NCI-H82 treated with DMSO at 0.1 percent for 48 hours (cell line): ENCODE data around the gene CCNY.
"Not testable (repeated sequence)": the region's sequence is repeated elsewhere in the genome, so short reads cannot be mapped to it uniquely, and the experiment has no call there.

Source experiments
- DNase-seq: peaks from one replicate; lab custom pipeline; 2025; ENCODE audit not compliant: unreplicated experiment; lab: John Stamatoyannopoulos, UW

Gene CCNY

DNA sequence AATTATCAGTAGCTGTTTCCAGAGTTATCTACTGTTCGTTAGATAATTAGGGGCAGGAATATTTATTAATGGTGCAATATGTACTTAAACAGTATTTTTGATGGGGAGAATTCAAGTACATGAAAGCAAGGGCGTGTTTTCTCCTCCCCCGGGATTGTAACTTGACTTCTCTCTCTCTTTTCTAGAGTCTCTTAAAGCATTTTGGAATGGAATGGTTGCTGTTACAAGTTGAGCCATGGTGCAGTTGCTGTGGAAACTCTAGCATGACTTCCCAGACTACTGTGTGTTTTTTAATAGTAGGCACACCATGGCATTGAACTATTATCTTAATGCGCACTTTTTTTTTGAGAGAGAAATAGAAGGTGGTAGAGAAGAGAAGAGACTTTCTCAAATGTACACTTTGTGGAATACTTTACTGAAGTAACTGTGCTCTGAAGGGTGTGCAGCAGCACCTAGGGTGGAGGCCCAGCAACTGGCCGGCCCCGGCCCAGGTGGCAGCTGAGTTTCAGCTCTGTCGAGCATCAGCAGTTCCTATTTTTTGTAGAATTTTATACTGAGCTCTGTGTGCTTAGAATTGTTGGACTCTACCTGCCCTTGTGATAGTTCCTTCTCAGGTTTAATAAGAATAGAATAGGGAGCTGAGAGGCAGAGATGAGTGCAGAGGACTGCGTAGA is 64.4 kb downstream of the CCNY start:
- no peak for DNase-seq

DNA sequence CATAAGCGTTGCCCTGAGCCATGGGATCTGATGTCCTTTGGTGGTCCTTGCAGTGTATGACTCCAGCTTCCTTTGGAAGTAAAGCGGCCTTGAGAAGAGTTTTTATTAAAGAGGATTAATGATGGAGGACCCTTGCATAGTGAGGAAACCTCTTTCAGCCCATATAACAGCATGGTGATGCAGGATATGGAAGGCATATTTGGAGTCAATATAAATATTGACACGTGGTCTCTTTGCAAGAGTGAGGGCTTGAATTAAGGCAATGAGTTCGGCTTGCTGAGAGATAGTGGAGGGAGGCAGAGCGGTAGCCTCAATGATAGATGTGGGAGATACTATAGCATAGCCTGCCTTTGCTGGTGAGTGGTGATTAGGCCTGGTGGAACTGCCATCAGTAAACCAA is 67.2 kb downstream of the CCNY start:
- not testable (repeated sequence) for DNase-seq

DNA sequence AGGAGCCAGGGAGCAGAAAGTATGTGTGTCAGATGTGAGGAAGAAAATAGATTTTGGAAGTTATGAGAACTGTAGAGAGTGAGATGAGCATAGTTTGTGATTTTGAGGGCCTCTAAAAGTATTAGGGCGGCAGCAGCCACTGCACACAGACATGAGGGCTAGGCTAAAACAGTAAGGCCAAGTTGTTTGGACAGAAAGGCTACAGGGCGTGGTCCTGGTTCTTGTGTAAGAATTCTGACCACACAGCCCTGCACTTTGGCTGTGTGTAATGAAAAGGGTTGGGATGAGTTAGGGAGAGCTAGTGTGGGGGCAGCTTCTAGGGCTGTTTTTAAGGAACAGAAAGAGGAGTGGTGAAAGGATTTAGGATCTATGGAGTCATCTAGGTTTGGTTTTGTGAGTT is 67.8 kb downstream of the CCNY start:
- DNase-seq: not testable (repeated sequence)

DNA sequence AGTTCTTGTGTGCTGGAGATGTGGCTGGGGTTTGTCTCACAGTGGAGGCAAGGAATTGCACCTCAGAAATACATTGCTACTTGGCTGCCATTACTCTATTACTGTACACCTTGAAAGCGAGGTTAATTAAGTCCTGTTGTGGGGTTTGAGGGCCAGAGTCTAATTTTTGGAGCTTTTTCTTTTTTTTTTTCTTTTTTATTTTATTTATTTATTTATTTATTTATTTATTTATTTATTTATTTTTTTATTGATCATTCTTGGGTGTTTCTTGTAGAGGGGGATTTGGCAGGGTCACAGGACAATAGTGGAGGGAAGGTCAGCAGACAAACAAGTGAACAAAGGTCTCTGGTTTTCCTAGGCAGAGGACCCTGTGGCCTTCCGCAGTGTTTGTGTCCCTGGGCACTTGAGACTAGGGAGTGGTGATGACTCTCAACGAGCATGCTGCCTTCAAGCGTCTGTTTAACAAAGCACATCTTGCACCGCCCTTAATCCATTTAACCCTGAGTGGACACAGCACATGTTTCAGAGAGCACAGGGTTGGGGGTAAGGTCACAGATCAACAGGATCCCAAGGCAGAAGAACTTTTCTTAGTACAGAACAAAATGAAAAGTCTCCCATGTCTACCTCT is 69.8 kb downstream of the CCNY start:
- DNase-seq: not testable (repeated sequence)

DNA sequence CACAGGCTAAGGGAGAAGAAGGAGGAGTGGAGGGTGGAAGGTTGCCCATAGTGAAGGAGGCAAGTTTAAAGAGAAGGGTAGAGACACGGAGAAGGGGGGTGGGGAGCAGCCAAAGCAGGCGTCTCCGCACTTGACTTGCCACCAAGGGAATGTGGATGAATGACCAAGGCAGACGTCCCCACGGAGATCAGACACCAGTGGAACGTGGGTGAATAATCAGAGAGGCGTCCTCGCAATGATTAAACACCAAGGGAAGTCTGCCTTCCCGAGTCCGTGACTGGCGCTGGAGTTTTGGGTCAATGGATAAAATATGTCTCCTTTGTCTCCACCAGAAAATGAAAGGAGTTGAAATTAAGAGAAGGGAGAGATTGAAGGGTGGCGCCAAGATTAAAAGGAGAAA is 71.4 kb downstream of the CCNY start:
- DNase-seq: not testable (repeated sequence)

DNA sequence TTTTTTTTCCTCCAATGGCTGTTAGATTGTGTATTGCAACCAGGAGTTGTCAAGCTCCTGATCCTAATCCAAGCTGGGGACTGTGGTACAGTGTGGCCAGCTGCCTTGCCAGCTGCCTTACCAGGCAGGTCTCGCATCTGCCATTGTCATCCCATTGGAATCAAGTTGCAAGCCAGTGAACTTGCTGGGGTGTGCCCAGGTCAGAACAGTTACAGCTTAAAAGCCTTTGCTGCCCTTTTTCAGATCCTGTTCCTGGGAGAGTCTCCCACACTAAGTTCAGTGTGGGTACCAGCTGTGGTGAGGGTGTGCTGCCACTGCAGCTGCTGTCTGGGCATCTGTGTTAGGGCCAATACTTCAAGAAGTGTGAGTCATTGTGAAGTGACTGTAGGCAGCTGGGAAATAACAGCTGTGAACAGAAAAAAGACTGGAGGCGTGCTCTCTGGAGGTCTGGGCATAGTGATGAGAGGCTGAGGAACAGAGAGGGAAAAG is 72.8 kb downstream of the CCNY start:
- peak; percentile 15 for DNase-seq

DNA sequence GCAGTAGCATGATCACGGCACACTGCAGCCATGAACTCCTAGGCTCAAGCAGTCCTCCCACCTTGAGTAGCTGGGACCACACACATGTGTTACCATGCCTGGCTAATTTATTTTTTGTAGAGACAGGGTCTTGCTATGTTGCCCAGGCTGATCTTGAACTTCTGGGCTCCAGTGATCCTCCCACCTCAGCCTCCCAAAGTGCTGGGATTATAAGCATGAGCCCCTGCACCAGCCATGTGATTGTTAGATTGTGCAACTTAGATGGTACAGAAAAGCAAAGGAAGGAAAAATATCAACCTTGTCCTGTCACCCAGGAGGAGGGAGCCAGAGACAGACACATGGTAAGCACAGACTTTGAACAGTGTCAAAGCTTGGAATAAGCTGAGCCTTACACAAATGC is 73.5 kb downstream of the CCNY start:
- no peak for DNase-seq

DNA sequence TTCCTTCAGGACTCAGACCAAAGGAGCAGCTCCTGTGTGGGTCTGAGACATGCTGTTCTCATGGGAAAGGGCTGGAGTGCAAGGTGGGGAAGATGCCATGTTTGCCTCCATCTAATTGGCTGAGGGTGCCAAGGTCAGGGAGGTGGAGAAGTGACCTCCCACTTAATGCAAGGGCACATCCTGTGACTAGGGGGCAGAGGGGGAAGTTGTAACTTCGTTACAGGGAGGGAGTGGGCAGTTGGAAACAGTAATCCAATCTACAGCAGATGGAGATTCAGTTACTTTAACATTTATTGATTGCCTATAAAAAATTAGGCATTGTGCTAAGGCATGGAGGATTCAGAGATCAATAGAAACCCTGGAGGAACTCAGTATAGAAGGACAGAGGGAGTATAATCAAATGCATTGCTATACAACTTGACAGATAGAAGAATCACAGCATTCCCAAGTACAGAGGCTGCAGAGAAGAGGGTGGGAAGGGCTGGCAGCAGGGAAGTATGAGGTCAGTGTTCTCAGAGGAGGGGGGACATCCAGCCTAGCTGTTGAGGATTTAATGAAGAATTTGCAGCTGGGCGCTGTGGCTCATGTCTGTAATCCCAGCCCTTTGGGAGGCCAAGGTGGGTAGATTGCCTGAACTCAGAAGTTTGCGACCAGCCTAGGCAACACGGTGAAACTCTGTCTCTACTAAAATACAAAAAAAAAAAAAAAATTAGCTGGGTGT is 75.9 kb downstream of the CCNY start:
- DNase-seq: peak; percentile 38

DNA sequence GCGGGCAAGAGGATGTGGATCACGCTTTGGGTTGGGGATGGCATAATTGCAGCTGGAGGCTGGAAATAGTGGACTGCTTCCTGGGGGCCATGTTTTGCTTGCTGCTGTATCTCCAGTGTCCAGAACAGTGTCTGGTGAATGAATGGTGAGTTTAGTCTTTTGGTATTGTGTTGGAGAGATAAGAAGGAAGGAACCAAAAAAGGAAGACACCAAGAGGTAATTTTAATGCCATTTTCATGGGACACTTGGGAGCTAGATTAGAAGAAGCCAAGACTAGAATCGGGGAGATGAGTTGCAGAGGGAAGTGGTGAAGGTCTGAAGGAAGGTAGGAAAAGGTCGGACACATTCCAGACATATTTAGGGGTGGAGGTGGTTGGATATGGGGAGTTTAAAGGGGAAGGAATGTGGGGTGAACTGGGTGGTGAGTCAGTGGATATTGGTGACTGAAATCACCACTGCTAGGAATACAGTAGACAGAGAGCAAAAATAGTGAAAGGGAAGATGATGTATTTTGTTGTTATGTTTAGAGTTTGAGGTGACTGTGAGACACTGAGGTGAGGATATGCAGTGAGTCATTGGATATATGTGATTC is 76.7 kb downstream of the CCNY start:
- DNase-seq: no peak

DNA sequence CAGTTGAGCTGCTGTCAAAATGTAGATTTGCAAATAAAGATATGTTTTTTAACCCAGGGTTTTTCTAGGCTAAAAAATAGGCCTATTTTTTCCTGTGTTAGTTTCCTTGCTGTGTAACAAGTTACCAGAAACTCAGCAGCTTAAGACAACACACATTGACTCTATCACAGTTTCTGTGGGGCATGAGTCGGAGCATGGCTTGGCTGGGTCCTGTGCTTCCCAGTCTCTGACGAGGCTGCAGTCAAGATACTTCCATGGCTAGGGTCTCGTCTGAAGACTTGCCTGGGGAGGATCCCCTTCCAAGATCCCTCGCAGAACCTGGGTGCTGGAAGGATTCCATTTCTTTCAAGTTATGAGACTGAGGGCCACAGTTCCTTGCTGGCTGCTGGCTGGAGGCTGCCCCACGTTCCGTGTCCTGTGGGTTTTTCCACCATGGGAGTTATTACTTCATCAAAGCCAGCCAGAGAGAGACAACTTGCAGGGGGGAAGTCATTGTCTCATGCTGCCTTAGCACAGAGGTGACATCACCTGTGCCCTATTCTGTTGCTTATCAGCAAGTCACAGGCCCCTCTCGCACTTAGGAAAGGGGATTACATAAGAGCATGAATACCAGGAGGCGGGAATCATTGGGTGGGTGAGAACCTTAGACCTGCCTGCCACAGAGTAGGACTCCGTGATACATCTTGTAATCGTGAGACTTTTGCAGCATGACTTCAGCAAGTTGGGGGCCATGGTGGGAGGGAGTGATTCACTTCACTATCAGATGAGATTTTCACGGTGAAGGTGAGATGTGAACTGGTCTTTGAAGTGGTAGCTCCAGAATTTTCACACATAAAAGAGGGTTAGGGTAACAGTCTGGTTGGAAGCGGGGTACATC is 77.9 kb downstream of the CCNY start:
- no peak for DNase-seq

DNA sequence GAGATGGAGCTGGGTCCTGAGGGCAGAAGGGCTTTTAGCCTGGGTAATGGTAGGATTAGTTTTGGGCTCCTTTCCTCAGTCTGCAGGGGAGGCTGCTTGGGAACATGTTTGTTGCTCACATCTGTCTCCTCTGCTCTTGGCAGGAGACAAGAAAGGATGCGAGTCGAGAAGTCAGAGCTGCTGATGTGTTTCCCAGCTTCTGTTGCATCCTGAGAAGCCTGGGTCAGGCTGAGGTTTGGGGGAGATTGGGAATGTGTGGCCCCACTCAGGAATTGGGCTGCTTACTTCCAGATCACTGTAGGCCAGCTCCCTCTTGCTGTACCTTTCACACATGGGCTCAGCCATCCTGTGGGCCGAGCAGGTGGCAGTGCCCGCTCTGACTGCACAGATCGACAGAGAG is 79.2 kb downstream of the CCNY start:
- no peak for DNase-seq

DNA sequence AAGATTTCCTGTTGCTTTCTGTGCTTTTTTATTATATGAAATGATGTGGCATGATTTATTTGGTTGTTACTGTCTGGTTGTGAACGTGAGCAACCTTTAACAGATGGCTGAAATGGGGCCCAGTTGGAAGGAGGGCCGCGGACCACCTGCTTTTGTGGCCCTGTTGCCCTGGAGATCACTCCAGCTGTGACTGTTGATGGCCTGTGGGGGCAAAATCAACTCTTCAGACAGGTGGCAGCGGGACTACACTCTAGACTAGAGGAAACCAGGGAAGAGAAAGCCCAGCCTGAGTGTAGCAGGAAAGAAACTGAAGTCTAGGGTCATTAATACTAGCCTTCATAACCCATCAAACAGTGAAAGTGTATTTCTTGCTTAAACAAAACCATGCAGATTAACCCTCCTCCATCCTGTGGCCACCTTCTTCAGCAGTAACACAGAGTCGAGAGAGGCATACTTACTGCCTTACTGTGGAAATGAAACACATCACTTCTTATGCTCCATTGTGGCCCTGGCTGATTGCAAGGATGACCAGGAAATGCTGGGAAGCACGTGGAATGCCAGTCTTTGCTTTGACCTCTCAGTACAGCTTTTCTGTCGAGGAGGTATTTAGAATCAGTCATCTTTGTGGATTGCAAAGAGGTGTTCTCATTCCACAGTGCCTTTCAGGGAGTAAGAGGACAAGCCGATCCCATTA is 80.5 kb downstream of the CCNY start:
- peak; percentile 37 for DNase-seq

DNA sequence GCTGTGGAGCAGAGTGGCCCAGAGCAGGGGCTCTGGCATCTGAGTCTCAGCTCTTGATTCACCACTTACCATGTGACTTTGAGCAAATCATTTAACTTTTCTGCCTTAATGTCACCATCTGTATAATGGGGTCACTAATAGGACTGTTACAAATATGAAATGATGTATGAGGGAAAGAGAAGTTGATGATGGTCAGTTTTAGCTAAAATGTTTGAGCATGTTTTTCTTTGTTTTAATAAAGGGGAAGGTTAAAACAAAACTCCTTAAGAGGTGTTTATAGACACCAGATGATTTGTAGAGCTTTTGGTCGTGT is 81.0 kb downstream of the CCNY start:
- no peak for DNase-seq

DNA sequence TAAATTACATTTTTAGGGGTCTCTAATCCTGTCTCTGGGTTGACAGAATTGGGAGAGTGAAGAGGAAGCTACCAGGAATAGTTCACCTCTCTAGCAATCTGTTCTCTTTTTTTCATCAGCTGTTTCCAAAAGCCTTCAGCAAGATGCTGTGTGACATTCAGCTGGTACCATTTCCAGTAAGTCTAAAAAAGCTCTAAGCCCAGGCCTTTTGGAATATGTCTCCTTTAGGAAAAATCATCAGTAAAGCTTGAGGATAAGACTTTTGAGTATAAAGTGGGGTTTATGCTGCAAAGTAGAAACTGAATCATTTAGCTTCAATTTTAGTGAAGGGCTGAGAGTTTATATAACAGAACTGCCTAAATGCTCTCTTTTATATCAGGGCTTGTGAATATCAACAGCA is 81.5 kb downstream of the CCNY start:
- DNase-seq: no peak

DNA sequence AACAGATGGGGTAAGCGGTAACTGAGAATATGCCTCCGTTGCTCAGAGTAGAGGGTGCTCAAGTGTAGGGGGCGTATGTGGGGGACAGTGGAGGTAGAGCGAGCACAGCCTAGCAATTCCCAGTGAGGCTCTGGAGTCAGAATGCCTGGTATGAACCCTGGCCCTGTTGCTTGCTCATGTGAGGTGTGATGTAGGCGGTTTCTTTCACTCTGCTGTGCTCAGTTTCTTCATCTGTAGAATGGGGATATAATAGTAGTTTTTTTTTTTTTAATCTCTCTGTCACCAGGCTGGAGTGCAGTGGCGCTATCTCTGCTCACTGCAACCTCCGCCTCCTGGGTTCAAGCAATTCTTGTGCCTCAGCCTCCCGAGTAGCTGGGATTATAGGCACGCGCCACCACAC is 82.3 kb downstream of the CCNY start:
- not testable (repeated sequence) for DNase-seq

DNA sequence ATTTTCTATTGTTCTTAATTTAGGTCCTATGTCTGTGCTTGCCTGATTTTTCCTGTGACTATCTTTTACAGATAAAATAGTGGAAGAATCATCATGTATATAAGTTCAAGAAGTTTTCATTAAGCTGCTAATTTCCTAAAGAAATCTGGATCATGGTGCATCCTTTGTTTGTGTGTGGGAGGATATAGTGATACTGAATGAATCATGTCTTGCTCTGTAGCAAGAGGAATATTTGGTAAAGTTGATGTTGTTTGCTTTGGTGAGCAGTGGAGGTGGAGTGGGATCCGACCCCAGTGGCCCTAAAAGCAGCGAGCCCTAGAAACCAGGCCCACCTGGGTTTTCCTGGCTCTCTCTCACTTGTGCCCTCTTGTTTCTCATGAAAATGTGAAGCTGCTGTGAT is 83.7 kb downstream of the CCNY start:
- DNase-seq: no peak

DNA sequence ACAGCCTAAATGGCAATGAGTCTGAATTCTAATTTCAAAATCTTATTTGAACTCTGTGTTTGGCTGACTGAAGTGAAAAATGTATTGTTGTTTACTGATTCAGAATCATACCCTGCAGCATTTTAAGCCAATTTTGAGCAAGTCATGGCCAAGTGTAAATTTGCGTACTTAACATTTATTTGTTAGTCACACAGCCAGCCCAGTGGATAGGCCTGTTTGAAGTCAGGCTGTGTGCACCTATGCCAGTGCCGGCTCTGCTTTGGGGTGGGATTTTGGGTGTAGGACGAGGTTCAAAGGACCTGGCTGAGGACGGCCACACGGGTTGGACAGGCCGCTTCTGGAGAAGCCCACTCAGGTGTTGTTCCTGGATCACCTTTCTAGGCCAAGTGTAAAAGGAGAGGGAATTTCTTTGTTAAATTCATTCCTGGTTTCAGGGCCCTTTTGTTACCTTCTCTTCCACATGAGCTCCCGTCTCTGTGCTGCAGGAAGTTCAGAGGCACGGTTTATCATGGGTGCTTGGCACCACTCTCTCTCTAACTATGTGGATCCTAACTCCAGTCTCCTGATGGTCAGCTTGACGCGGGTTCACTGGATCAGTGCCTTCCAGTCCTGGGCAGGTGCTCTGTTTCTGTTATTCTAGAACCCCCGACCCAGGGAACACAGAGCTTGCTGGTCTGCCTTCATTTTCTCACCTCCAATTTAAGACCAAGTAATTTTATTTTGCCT is 84.7 kb downstream of the CCNY start:
- DNase-seq: no peak

DNA sequence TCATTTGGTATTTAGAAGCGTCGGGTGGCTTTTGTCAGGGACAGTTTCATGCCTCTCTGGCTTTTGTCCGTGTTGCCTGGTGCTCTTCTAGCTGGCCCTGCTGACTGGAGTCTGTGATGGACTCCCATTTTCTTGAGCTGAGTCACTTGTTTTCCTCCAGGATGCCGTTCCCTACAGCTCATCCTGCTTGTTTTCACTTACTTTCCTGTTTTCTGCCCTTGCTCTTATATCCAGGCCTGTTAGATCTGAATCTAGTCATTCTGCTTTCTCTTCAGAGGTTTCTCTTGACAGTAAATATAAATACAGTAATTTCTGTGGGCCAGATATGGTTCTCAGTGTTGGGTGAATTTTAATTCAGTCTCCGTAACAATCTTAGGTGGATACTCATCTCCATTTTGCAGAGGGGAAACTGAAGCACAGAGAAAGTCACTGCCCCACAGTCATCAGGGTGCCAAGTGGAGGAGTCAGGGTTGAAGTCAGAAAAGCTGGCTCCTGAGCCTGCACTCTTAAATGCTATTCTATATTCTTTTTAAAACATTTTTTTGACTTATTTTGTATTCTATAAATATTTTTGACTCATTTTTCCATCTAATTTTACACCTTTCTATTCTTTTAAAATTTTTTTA is 85.4 kb downstream of the CCNY start:
- DNase-seq: no peak

DNA sequence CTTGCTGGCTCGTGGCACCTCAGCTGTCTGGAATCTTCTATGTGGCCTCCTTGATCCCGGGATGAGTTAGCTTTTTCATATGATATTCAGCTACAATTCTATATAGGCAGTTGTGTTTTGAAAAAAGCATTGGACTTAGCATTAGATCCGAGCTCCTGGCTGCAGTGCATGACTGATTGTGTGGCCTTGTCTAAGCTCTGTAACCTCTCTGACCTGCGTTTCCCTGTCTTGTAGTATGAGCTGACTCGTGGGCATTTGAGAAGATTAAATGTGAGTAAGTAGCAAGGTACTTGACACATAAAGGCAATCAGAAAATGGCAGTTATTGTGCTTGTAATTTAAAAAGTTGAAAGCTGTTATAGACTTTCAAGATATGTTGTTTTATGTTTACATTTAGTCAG is 85.9 kb downstream of the CCNY start:
- peak; percentile 66 for DNase-seq
